OCI-LY7 (cell line): Measurements from ENCODE around the gene NME7. TPM values are rescaled to one million over a fixed set of nuclear protein-coding genes. Genes with fewer than 3 reads are reported as not detected.
A peak's percentile ranks its signal among the peaks of the same experiment; 100 is the strongest.

Source experiments
- BruUV-seq: library from RNA; stranded (reverse); fragments of 400-500 nt; replicated peaks from 2 replicates; lab custom pipeline; 2021; lab: Mats Ljungman, UMichigan
- CTCF ChIA-PET: fragments of 300-600 bp; sonication (Branson Sonifier 250); formaldehyde crosslinking; loops from one replicate; lab custom pipeline; 2022; ENCODE audit warnings: antibody characterized with exemption; ENCODE audit not compliant: unreplicated experiment; lab: Charles Lee
- POLR2A ChIA-PET: fragments of 300-600 bp; sonication (Branson Sonifier 250); formaldehyde crosslinking; loops from one replicate; lab custom pipeline; 2022; ENCODE audit warnings: antibody characterized with exemption; lab: Charles Lee
- DNase-seq: peaks from one replicate; pipeline ENCODE4 v3.0.0-alpha.2; 2015; ENCODE audit warnings: low spot score
- H2AFZ ChIP-seq: fragments of 200-600 bp; sonication (generic), shearing (Covaris generic); 2 replicates; pipeline ENCODE4 v1.6.1; 2014; ENCODE audit warnings: mild to moderate bottlenecking, antibody characterized with exemption, low read length, moderate library complexity
- H3K27ac ChIP-seq: fragments of 200-600 bp; sonication (generic); 2 replicates; pipeline ENCODE4 v1.5.1; 2014; ENCODE audit warnings: mixed run types, low read depth, mild to moderate bottlenecking, moderate library complexity, low read length, inconsistent platforms; ENCODE audit not compliant: poor library complexity, severe bottlenecking
- H3K36me3 ChIP-seq: fragments of 200-600 bp; sonication (generic); 2 replicates; pipeline ENCODE4 v1.6.1; 2014; ENCODE audit warnings: mild to moderate bottlenecking, antibody characterized with exemption, low read length, moderate library complexity, mixed read lengths; ENCODE audit not compliant: insufficient read depth
- H3K4me1 ChIP-seq: fragments of 200-600 bp; sonication (generic); 2 replicates; pipeline ENCODE4 v1.5.1; 2014; ENCODE audit warnings: mild to moderate bottlenecking, low read length; ENCODE audit not compliant: insufficient read depth, poor library complexity, severe bottlenecking
- H3K4me2 ChIP-seq: fragments of 200-600 bp; sonication (generic); 2 replicates; pipeline ENCODE4 v1.6.1; 2014; ENCODE audit warnings: mild to moderate bottlenecking, low read length
- H3K4me3 ChIP-seq: fragments of 200-600 bp; sonication (generic); 2 replicates; pipeline ENCODE4 v1.5.1; 2014; ENCODE audit warnings: mild to moderate bottlenecking, low read depth, low read length; ENCODE audit not compliant: poor library complexity, severe bottlenecking
- H3K79me2 ChIP-seq: fragments of 200-600 bp; sonication (generic); 2 replicates; pipeline ENCODE4 v1.6.1; 2016; ENCODE audit warnings: low read depth, mild to moderate bottlenecking, low read length, moderate library complexity, mixed read lengths; ENCODE audit not compliant: insufficient read depth
- H3K9me2 ChIP-seq: fragments of 200-600 bp; sonication (generic); 2 replicates; pipeline ENCODE4 v1.6.1; 2016; ENCODE audit warnings: mild to moderate bottlenecking, low read length, mixed read lengths; ENCODE audit not compliant: insufficient read depth
- H3K9me3 ChIP-seq: fragments of 200-600 bp; sonication (generic); 2 replicates; pipeline ENCODE4 v1.6.1; 2014; ENCODE audit warnings: mild to moderate bottlenecking, mixed run types, low read length, mixed read lengths
- H4K20me1 ChIP-seq: fragments of 200-600 bp; sonication (generic); 2 replicates; pipeline ENCODE4 v1.6.1; 2014; ENCODE audit warnings: mild to moderate bottlenecking, antibody characterized with exemption, low read length, moderate library complexity, mixed read lengths; ENCODE audit not compliant: insufficient read depth
- EZH2phosphoT487 ChIP-seq: fragments of 200-600 bp; sonication (generic); IDR thresholded peaks from 2 replicates; pipeline ENCODE4 v1.6.1; 2018; ENCODE audit warnings: low read depth, borderline replicate concordance, mild to moderate bottlenecking, mixed run types, antibody characterized with exemption, low read length, moderate library complexity, mixed read lengths
- intact Hi-C: fragments of 100-400 bp; cut with micrococcal nuclease; formaldehyde crosslinking; loops from one replicate; pipeline ENCODE4 v1.10.0; 2022; ENCODE audit not compliant: unreplicated experiment
- total RNA-seq, 2 experiments: library from RNA; depleted of rRNA in 1 of 2; stranded (reverse); fragments of >200 nt in 1 of 2; shearing (Covaris generic) in 1 of 2; gene quantifications; 2 replicates each; pipeline ENCODE4 v1.2.3, GENCODE V29; 2014 to 2022
- TF ChIP-seq, protein P1 (sequence below): fragments of 200-600 bp; sonication (generic); conservative IDR thresholded peaks from 2 replicates; pipeline ENCODE4 v1.5.1; 2014; ENCODE audit warnings: mild to moderate bottlenecking, antibody characterized with exemption, low read length, moderate library complexity, mixed read lengths

Gene NME7
- total RNA-seq, 2 experiments from 2014 or later = 9.3 to 17.0 TPM

GRCh38 chr1:169109561-169110134 is 257.9 kb downstream of the NME7 start:
- TF ChIP-seq, protein P1, sequence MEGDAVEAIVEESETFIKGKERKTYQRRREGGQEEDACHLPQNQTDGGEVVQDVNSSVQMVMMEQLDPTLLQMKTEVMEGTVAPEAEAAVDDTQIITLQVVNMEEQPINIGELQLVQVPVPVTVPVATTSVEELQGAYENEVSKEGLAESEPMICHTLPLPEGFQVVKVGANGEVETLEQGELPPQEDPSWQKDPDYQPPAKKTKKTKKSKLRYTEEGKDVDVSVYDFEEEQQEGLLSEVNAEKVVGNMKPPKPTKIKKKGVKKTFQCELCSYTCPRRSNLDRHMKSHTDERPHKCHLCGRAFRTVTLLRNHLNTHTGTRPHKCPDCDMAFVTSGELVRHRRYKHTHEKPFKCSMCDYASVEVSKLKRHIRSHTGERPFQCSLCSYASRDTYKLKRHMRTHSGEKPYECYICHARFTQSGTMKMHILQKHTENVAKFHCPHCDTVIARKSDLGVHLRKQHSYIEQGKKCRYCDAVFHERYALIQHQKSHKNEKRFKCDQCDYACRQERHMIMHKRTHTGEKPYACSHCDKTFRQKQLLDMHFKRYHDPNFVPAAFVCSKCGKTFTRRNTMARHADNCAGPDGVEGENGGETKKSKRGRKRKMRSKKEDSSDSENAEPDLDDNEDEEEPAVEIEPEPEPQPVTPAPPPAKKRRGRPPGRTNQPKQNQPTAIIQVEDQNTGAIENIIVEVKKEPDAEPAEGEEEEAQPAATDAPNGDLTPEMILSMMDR = peak; percentile 11; the same call in 1 of the 2 replicates
- TF ChIP-seq EZH2phosphoT487 = no peak
- Histone ChIP-seq H3K27ac (peak overlapping the region; percentile 91), H4K20me1 (no peaks in the 10 kb centered on the region), H3K9me2 (no peaks in the 10 kb centered on the region), H3K79me2 (peaks cover 56% of the 10 kb centered on the region), H3K36me3 (peaks cover 36% of the 10 kb centered on the region), H3K4me1 (peaks cover 65% of the 10 kb centered on the region), H3K4me3 (peak overlapping the region; percentile 94), H2AFZ (peak overlapping the region; percentile 58; the same call in 1 of the 2 replicates), H3K9me3 (peaks cover 5% of the 10 kb centered on the region; the same call in 1 of the 2 replicates), H3K4me2 (peak overlapping the region; percentile 93)
- ChIA-PET POLR2A (interaction anchor here (0.9 to 4.9 kb wide), 3 partner anchors 10 to 1407 kb away, joined by 3 to 17 read pairs (median 8); no protein-coding TSS in a partner anchor), CTCF (interaction anchor here (0.5 kb wide), 2 partner anchors 70 to 236 kb away, joined by 4 to 5 read pairs; no protein-coding TSS in a partner anchor)
- BruUV-seq = no TSS peak
- intact Hi-C loops = loop anchor here (5.0 kb wide), 6 partner anchors 238 to 1423 kb away; partner anchors contain the start of genes BLZF1, GORAB, NME7 and SCYL3
- peak; percentile 30 for DNase-seq

- no TSS peak for BruUV-seq
Measured at GRCh38 chr1:169108863-169109560, 258.6 kb downstream of the NME7 start.

More at GRCh38 chr1:169108863-169109560, 258.6 kb downstream of the NME7 start:
- Histone ChIP-seq H4K20me1 (no peaks in the 10 kb centered on the region), H2AFZ (peak overlapping the region; percentile 58; the same call in 1 of the 2 replicates), H3K36me3 (peaks cover 29% of the 10 kb centered on the region), H3K4me3 (peak overlapping the region; percentile 94), H3K27ac (peak overlapping the region; percentile 91), H3K79me2 (peaks cover 51% of the 10 kb centered on the region), H3K4me2 (peak overlapping the region; percentile 93), H3K9me3 (no peaks in the 10 kb centered on the region), H3K9me2 (no peaks in the 10 kb centered on the region), H3K4me1 (peaks cover 60% of the 10 kb centered on the region)
- TF ChIP-seq, protein P1 = peak; percentile 79
- no peak for TF ChIP-seq EZH2phosphoT487
- intact Hi-C loops = loop anchor here (5.0 kb wide), 5 partner anchors 238 to 1423 kb away; partner anchors contain the start of genes BLZF1, GORAB, NME7 and SCYL3
- POLR2A ChIA-PET = interaction anchor here (0.6 to 4.9 kb wide), 4 partner anchors 11 to 1407 kb away, joined by 3 to 17 read pairs (median 4); a partner anchor contains a TSS
- peak; percentile 77 for DNase-seq
- CTCF ChIA-PET = interaction anchor here (0.5 to 1.3 kb wide), 3 partner anchors 10 to 237 kb away, joined by 3 to 5 read pairs (median 4); no protein-coding TSS in a partner anchor
